Ovary (tissue), 9 donors: ENCODE data around the gene HPRT1. TPM values are rescaled to one million over a fixed set of nuclear protein-coding genes. Genes with fewer than 3 reads are reported as not detected.

Source experiments
- DNase-seq, 5 donors: peaks; one replicate each; pipeline ENCODE4 v3.0.0-alpha.2; 2019 to 2020
- H3K27ac ChIP-seq, 2 donors: fragments of 200-600 bp; one replicate each; pipeline versions ENCODE4 v1.5.1 to v1.8.0; 2019 to 2022
- H3K27me3 ChIP-seq: fragments of 200-600 bp; one replicate; pipeline ENCODE4 v1.8.0; 2022
- H3K36me3 ChIP-seq: fragments of 200-600 bp; sonication (generic); one replicate; pipeline ENCODE4 v1.5.1; 2019
- H3K4me1 ChIP-seq: one replicate; pipeline ENCODE4 v1.8.1; 2013; ENCODE audit warnings: mild to moderate bottlenecking, moderate library complexity; ENCODE audit not compliant: insufficient read depth
- H3K4me3 ChIP-seq: fragments of 200-600 bp; sonication (generic); one replicate; pipeline ENCODE4 v1.5.1; 2017
- H3K9me3 ChIP-seq, 2 donors: fragments of 200-600 bp in 1 of 2; sonication (generic) in 1 of 2; one replicate each; pipeline versions ENCODE4 v1.5.1 to v1.8.1; 2013 to 2019; ENCODE audit warnings: mild to moderate bottlenecking in 1 of 2, moderate library complexity in 1 of 2
- CTCF ChIP-seq, 3 donors: fragments of 450-650 bp in 2 of 3; fragments of 200-600 bp in 1 of 3; IDR thresholded peaks; one replicate each; pipeline versions ENCODE4 v1.5.1 to v1.8.0; 2016 to 2022; ENCODE audit warnings: antibody characterized with exemption in 3 of 3, mild to moderate bottlenecking in 1 of 3
- EP300 ChIP-seq: sonication (generic); formaldehyde crosslinking; IDR thresholded peaks from one replicate; pipeline ENCODE4 v1.6.1; 2017; ENCODE audit warnings: antibody characterized with exemption
- POLR2A ChIP-seq: fragments of 450-650 bp; IDR thresholded peaks from one replicate; pipeline ENCODE4 v1.6.1; 2017; ENCODE audit warnings: antibody characterized with exemption, mild to moderate bottlenecking, moderate library complexity
- WGBS, 3 donors: extraction: QIAGEN DNeasy Blood & Tissue Kit in 1 of 3; methylation state at CpG; one replicate each; pipeline versions ENCODE4 v1.1.5 to v1.1.7; 2013 to 2017; 5-methylcytosine and 5-hydroxymethylcytosine counted together
- intact Hi-C, 4 donors: fragments of 100-400 bp; cut with DNase I; formaldehyde crosslinking; loops; one replicate each; pipeline versions ENCODE4 v1.11.0 to v1.15.1; 2022 to 2023
- polyA plus RNA-seq, 2 donors: library from polyadenylated mRNA; stranded (reverse); fragments of 200-250 nt in 1 of 2; fragments of 350-450 nt in 1 of 2; fragmentation: Illumina TruSeq in 1 of 2; extraction: RNeasy Lipid Tissue Mini Kit (QIAGEN cat#74804) in 1 of 2; gene quantifications; one replicate each; pipeline ENCODE4 v1.2.3, GENCODE V29; 2013 to 2014
- total RNA-seq, 7 donors: library from RNA; depleted of rRNA in 2 of 7; stranded (reverse); fragments of >200 nt in 2 of 7; fragmentation: NEBNext Ultra II Directional in 3 of 7; extraction: Animal tissue kit (Norgen Biotek cat#: 25700) in 3 of 7; gene quantifications; one replicate each; pipeline versions ENCODE4 v1.1.0 to v1.2.4, GENCODE V29; 2016 to 2023
- donor health status: DM: no; HTN: no; CAD: no; lungs with moderate emphysema.
- donor health status: DM: no; HTN: no; CAD: no.
- donor health status: Bipolar disorder and iron deficiency.
- donor health status: DM: yes; HTN: yes; CAD: no.
- donor health status: DM: no; HTN: no; CAD: no.
- donor health status: DM: yes; HTN: yes; CAD: no.

The HPRT1 gene
- total and polyA plus RNA-seq, 9 donors = 13.4 to 37.5 (median 25.6) TPM

- WGBS, 3 donors = 66 to 84% (median 83%) methylated on average over 3 of the region's 3 CpGs
Observed at GRCh38 chrX:134513091-134513490, 53.1 kb downstream of the HPRT1 start.

GRCh38 chrX:134520860-134521390 lies 61.0 kb downstream of the HPRT1 start:
- intact Hi-C loops = no loop called here
- Histone ChIP-seq H3K27ac (no peak overlapping the region), H3K9me3 (no peaks in the 10 kb centered on the region), H3K27me3 (no peaks in the 10 kb centered on the region), H3K36me3 (no peaks in the 10 kb centered on the region), H3K4me3 (no peak overlapping the region), H3K4me1 (peaks cover 6% of the 10 kb centered on the region)
- peak in 1 of 5 donors; percentile 36 for DNase-seq
- TF ChIP-seq CTCF (IDR thresholded peaks at IDR 0.05) (peak in 2 of 3 donors; percentile 22 to 25), POLR2A (no peak)
- WGBS, 3 donors = 63 to 72% (median 68%) methylated on average over 3 of the region's 3 CpGs

More at GRCh38 chrX:134513091-134513490, 53.1 kb downstream of the HPRT1 start:
- no peaks in the 10 kb centered on the region for H3K36me3 ChIP-seq
- H3K4me3 ChIP-seq = no peak overlapping the region
- no peak overlapping the region for H3K27ac ChIP-seq
- H3K27me3 ChIP-seq = no peaks in the 10 kb centered on the region
- no peaks in the 10 kb centered on the region for H3K9me3 ChIP-seq
- H3K4me1 ChIP-seq = no peaks in the 10 kb centered on the region
- DNase-seq = no peak
- intact Hi-C loops = no loop called here
- no peak for TF ChIP-seq EP300
- TF ChIP-seq POLR2A = no peak
- TF ChIP-seq CTCF (IDR thresholded peaks at IDR 0.05) = no peak

GRCh38 chrX:134524181-134524580 lies 64.2 kb downstream of the HPRT1 start:
- Histone ChIP-seq H3K4me3 (no peak overlapping the region), H3K27ac (no peak overlapping the region), H3K4me1 (peaks cover 4% of the 10 kb centered on the region), H3K27me3 (no peaks in the 10 kb centered on the region), H3K9me3 (no peaks in the 10 kb centered on the region), H3K36me3 (no peaks in the 10 kb centered on the region)
- peak in 4 of 5 donors; percentile 42 to 72 (median 47) for DNase-seq
- TF ChIP-seq POLR2A (no peak), EP300 (no peak), CTCF (IDR thresholded peaks at IDR 0.05) (no peak)
- WGBS, 3 donors = 35 to 46% (median 43%) methylated on average over 6 of the region's 6 CpGs
- intact Hi-C loops = no loop called here

- no peaks in the 10 kb centered on the region for H3K9me3 ChIP-seq
- intact Hi-C loops = no loop called here
- TF ChIP-seq POLR2A = no peak
- TF ChIP-seq CTCF (IDR thresholded peaks at IDR 0.05) = no peak
- TF ChIP-seq EP300 = no peak
- no peaks in the 10 kb centered on the region for H3K27me3 ChIP-seq
- no peak for DNase-seq
- WGBS, 3 donors = 68 to 77% (median 74%) methylated on average over 15 of the region's 15 CpGs
- H3K36me3 ChIP-seq = no peaks in the 10 kb centered on the region
- H3K4me1 ChIP-seq = peaks cover 6% of the 10 kb centered on the region
- H3K4me3 ChIP-seq = no peak overlapping the region
- no peak overlapping the region for H3K27ac ChIP-seq
Observed at GRCh38 chrX:134525086-134525792, 65.3 kb downstream of the HPRT1 start.
